Erythroblast (primary cell): ENCODE measurements around the gene SULF2.

Experiments
- GATA1 ChIP-seq: IDR thresholded peaks from 2 replicates; pipeline ENCODE4 v1.6.1; 2011; ENCODE audit warnings: low read depth, mild to moderate bottlenecking, control low read depth, low read length, moderate library complexity
- POLR2A ChIP-seq: IDR thresholded peaks from 2 replicates; pipeline ENCODE4 v1.6.1; 2011; ENCODE audit warnings: mild to moderate bottlenecking, low read length

GRCh38 chr20:47791084-47791599, 5.9 kb upstream of the SULF2 start:
- TF ChIP-seq POLR2A (no peak), GATA1 (no peak)
